HepG2 (cell line): ENCODE measurements around the gene AHCYL1. TPM values are rescaled to one million over a fixed set of nuclear protein-coding genes. Genes with fewer than 3 reads are reported as not detected.

Source experiments
- ETV6 ChIP-seq: sonication (generic); formaldehyde crosslinking; conservative IDR thresholded peaks from 2 replicates; pipeline ENCODE4 v1.4.0; 2020; ENCODE audit warnings: missing genetic modification reagents
- FOSL2 ChIP-seq: sonication (generic); formaldehyde crosslinking; IDR thresholded peaks from 2 replicates; pipeline ENCODE4 v1.4.0; 2020; ENCODE audit warnings: missing genetic modification reagents
- GTF3A ChIP-seq: sonication (generic); formaldehyde crosslinking; conservative IDR thresholded peaks from 2 replicates; pipeline ENCODE4 v1.4.0; 2020; ENCODE audit warnings: mild to moderate bottlenecking, missing genetic modification reagents
- HOXA5 ChIP-seq: sonication (generic); formaldehyde crosslinking; IDR thresholded peaks from 2 replicates; pipeline ENCODE4 v1.4.0; 2020; ENCODE audit warnings: missing genetic modification reagents
- KAT8 ChIP-seq: IDR thresholded peaks from 2 replicates; pipeline ENCODE4 v1.6.1; 2016; ENCODE audit warnings: missing genetic modification reagents, missing compliant biosample characterization
- MTF2 ChIP-seq: sonication (generic); formaldehyde crosslinking; IDR thresholded peaks from 2 replicates; pipeline ENCODE4 v1.5.0; 2020; ENCODE audit warnings: missing genetic modification reagents, borderline replicate concordance
- NR2F1 ChIP-seq, 2 experiments: fragments of 450-650 bp in 1 of 2; formaldehyde crosslinking in 1 of 2; IDR thresholded peaks; 2 replicates each; pipeline versions ENCODE4 v1.5.0 to v1.6.1; 2016 to 2020; ENCODE audit warnings: mild to moderate bottlenecking in 1 of 2, missing compliant biosample characterization in 1 of 2, missing genetic modification reagents in 1 of 2, moderate library complexity in 1 of 2
- PHF20 ChIP-seq: sonication (generic); formaldehyde crosslinking; IDR thresholded peaks from 2 replicates; pipeline ENCODE4 v1.5.0; 2020; ENCODE audit warnings: mild to moderate bottlenecking, missing genetic modification reagents
- POLR2A ChIP-seq, 2 experiments: IDR thresholded peaks; 2 replicates each; pipeline ENCODE4 v1.6.1; 2011; ENCODE audit warnings: low read depth in 2 of 2, low read length in 2 of 2, mild to moderate bottlenecking in 1 of 2, moderate library complexity in 1 of 2; ENCODE audit not compliant: insufficient read depth in 1 of 2
- SP5 ChIP-seq: IDR thresholded peaks from 2 replicates; pipeline ENCODE4 v1.6.1; 2016; ENCODE audit warnings: low read depth, borderline replicate concordance
- TBX2 ChIP-seq: sonication (generic); formaldehyde crosslinking; IDR thresholded peaks from 2 replicates; pipeline ENCODE4 v1.5.0; 2020; ENCODE audit warnings: missing genetic modification reagents, mild to moderate bottlenecking, borderline replicate concordance
- ZBTB20 ChIP-seq: sonication (generic); formaldehyde crosslinking; IDR thresholded peaks from 2 replicates; pipeline ENCODE4 v1.8.1; 2023; ENCODE audit warnings: missing genetic modification reagents, low read depth, mild to moderate bottlenecking, borderline replicate concordance
- ZFP62 ChIP-seq: sonication (generic); formaldehyde crosslinking; IDR thresholded peaks from 2 replicates; pipeline ENCODE4 v1.4.0; 2020; ENCODE audit warnings: missing genetic modification reagents
- ZNF121 ChIP-seq: sonication (generic); formaldehyde crosslinking; IDR thresholded peaks from 2 replicates; pipeline ENCODE4 v1.5.0; 2020; ENCODE audit warnings: mild to moderate bottlenecking, missing genetic modification reagents
- ZNF263 ChIP-seq: sonication (generic); formaldehyde crosslinking; IDR thresholded peaks from 2 replicates; pipeline ENCODE4 v1.4.0; 2020; ENCODE audit warnings: missing genetic modification reagents
- ZNF264 ChIP-seq: sonication (generic); formaldehyde crosslinking; IDR thresholded peaks from 2 replicates; pipeline ENCODE4 v1.4.0; 2020; ENCODE audit warnings: missing genetic modification reagents
- ZNF605 ChIP-seq: sonication (generic); formaldehyde crosslinking; IDR thresholded peaks from 2 replicates; pipeline ENCODE4 v1.8.0; 2022; ENCODE audit warnings: mild to moderate bottlenecking, missing genetic modification reagents
- ZNF672 ChIP-seq: sonication (generic); formaldehyde crosslinking; IDR thresholded peaks from 2 replicates; pipeline ENCODE4 v1.8.1; 2022; ENCODE audit warnings: missing genetic modification reagents
- ZNF83 ChIP-seq: sonication (generic); formaldehyde crosslinking; IDR thresholded peaks from 2 replicates; pipeline ENCODE4 v1.4.0; 2020; ENCODE audit warnings: missing genetic modification reagents, mild to moderate bottlenecking, borderline replicate concordance
- polyA plus RNA-seq, 8 experiments: library from polyadenylated mRNA; depleted of rRNA in 3 of 8; stranded (reverse) in 7 of 8; unstranded in 1 of 8; fragments of >200 nt; fragmentation: Illumina TruSeq in 4 of 8; extraction: Trizol in 4 of 8; gene quantifications; 2 replicates each; pipeline versions ENCODE4 v1.2.1 to v1.2.3, GENCODE V29; 2011 to 2016; ENCODE audit warnings: low read depth in 4 of 8, missing spikeins in 1 of 8, mixed read lengths in 1 of 8; ENCODE audit not compliant: insufficient read depth in 1 of 8
- total RNA-seq, 5 experiments: library from RNA; depleted of rRNA; stranded (reverse); fragments of >200 nt; fragmentation: Illumina TruSeq; extraction: Trizol; gene quantifications; 2 replicates each; pipeline ENCODE4 v1.2.3, GENCODE V29; 2016; ENCODE audit warnings: low read depth in 1 of 5
- TF ChIP-seq, protein P1 (sequence below): sonication (generic); formaldehyde crosslinking; IDR thresholded peaks from 2 replicates; pipeline ENCODE4 v1.8.1; 2023; ENCODE audit warnings: mild to moderate bottlenecking, missing genetic modification reagents
- TF ChIP-seq, protein P2 (sequence below): sonication (generic); formaldehyde crosslinking; IDR thresholded peaks from 2 replicates; pipeline ENCODE4 v1.4.0; 2020; ENCODE audit warnings: missing genetic modification reagents, mild to moderate bottlenecking, borderline replicate concordance
- TF ChIP-seq, protein P3 (sequence below): sonication (generic); formaldehyde crosslinking; IDR thresholded peaks from 2 replicates; pipeline ENCODE4 v1.4.0; 2020; ENCODE audit warnings: mild to moderate bottlenecking, missing genetic modification reagents, borderline replicate concordance

The AHCYL1 gene
- total and polyA plus RNA-seq, 2 of the 13 experiments (the other 11 are each of a cell fraction or from before 2014, with no cell fraction given) = 40.9 to 76.3 TPM

- 0 out of 2 replicates have a peak, but pooled peaks have one; percentile 57 for TF ChIP-seq ZNF264 (CRISPR knock-in tag)
- peak; percentile 97 for TF ChIP-seq KAT8 (CRISPR knock-in tag)
- TF ChIP-seq GTF3A (CRISPR knock-in tag) = no peak
- TF ChIP-seq ZNF605 (CRISPR knock-in tag) = no peak; the same call in 1 of the 2 replicates
- TF ChIP-seq NR2F1 (CRISPR knock-in tag; IDR thresholded peaks at IDR 0.05) = no peak
- TF ChIP-seq, protein P1, sequence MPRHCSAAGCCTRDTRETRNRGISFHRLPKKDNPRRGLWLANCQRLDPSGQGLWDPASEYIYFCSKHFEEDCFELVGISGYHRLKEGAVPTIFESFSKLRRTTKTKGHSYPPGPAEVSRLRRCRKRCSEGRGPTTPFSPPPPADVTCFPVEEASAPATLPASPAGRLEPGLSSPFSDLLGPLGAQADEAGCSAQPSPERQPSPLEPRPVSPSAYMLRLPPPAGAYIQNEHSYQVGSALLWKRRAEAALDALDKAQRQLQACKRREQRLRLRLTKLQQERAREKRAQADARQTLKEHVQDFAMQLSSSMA (CRISPR knock-in tag) = peak; percentile 100
- TF ChIP-seq FOSL2 (CRISPR knock-in tag) = no peak
- no peak for TF ChIP-seq MTF2 (CRISPR knock-in tag)
- no peak for TF ChIP-seq ZFP62 (CRISPR knock-in tag)
- peak; percentile 9; the same call in 1 of the 2 replicates for TF ChIP-seq HOXA5 (CRISPR knock-in tag)
- TF ChIP-seq POLR2A (IDR thresholded peaks at IDR 0.05; ENCODE audit: insufficient read depth in 1 of 2, low read depth in 2 of 2, low read length in 2 of 2) = peak; percentile 52 to 64
- peak; percentile 73 for TF ChIP-seq PHF20
- no peak for TF ChIP-seq ZNF672
- TF ChIP-seq TBX2 (CRISPR knock-in tag) = peak; percentile 44; the same call in 1 of the 2 replicates
- TF ChIP-seq, protein P2, sequence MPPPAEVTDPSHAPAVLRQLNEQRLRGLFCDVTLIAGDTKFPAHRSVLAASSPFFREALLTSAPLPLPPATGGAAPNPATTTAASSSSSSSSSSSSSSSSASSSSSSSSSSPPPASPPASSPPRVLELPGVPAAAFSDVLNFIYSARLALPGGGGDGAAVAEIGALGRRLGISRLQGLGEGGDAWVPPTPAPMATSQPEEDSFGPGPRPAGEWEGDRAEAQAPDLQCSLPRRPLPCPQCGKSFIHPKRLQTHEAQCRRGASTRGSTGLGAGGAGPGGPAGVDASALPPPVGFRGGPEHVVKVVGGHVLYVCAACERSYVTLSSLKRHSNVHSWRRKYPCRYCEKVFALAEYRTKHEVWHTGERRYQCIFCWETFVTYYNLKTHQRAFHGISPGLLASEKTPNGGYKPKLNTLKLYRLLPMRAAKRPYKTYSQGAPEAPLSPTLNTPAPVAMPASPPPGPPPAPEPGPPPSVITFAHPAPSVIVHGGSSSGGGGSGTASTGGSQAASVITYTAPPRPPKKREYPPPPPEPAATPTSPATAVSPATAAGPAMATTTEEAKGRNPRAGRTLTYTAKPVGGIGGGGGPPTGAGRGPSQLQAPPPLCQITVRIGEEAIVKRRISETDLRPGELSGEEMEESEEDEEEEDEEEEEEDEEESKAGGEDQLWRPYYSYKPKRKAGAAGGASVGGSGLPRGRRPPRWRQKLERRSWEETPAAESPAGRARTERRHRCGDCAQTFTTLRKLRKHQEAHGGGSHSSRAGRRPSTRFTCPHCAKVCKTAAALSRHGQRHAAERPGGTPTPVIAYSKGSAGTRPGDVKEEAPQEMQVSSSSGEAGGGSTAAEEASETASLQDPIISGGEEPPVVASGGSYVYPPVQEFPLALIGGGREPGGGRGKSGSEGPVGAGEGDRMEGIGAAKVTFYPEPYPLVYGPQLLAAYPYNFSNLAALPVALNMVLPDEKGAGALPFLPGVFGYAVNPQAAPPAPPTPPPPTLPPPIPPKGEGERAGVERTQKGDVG (CRISPR knock-in tag) = no peak
- TF ChIP-seq, protein P3, sequence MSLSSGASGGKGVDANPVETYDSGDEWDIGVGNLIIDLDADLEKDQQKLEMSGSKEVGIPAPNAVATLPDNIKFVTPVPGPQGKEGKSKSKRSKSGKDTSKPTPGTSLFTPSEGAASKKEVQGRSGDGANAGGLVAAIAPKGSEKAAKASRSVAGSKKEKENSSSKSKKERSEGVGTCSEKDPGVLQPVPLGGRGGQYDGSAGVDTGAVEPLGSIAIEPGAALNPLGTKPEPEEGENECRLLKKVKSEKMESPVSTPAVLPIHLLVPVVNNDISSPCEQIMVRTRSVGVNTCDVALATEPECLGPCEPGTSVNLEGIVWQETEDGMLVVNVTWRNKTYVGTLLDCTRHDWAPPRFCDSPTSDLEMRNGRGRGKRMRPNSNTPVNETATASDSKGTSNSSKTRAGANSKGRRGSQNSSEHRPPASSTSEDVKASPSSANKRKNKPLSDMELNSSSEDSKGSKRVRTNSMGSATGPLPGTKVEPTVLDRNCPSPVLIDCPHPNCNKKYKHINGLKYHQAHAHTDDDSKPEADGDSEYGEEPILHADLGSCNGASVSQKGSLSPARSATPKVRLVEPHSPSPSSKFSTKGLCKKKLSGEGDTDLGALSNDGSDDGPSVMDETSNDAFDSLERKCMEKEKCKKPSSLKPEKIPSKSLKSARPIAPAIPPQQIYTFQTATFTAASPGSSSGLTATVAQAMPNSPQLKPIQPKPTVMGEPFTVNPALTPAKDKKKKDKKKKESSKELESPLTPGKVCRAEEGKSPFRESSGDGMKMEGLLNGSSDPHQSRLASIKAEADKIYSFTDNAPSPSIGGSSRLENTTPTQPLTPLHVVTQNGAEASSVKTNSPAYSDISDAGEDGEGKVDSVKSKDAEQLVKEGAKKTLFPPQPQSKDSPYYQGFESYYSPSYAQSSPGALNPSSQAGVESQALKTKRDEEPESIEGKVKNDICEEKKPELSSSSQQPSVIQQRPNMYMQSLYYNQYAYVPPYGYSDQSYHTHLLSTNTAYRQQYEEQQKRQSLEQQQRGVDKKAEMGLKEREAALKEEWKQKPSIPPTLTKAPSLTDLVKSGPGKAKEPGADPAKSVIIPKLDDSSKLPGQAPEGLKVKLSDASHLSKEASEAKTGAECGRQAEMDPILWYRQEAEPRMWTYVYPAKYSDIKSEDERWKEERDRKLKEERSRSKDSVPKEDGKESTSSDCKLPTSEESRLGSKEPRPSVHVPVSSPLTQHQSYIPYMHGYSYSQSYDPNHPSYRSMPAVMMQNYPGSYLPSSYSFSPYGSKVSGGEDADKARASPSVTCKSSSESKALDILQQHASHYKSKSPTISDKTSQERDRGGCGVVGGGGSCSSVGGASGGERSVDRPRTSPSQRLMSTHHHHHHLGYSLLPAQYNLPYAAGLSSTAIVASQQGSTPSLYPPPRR (CRISPR knock-in tag) = no peak
- no peak for TF ChIP-seq ZNF83
- TF ChIP-seq ZNF121 (CRISPR knock-in tag) = no peak
- TF ChIP-seq ZNF263 (CRISPR knock-in tag) = no peak
- TF ChIP-seq ZBTB20 (CRISPR knock-in tag) = no peak
- 0 out of 2 replicates have a peak, but pooled peaks have one; percentile 49 for TF ChIP-seq SP5 (CRISPR knock-in tag)
- TF ChIP-seq ETV6 (CRISPR knock-in tag) = no peak
These were observed 50.1 kb downstream of the AHCYL1 start, which contains the start of gene STRIP1 (continued) for GRCh38 chr1:110034451-110035235.
